ENCODE measurements around the gene HLA-DOA. TPM values are rescaled to one million over a fixed set of nuclear protein-coding genes. Genes with fewer than 3 reads are reported as not detected.

The HLA-DOA gene
- not detected in 2 replicates for total RNA-seq

DNA sequence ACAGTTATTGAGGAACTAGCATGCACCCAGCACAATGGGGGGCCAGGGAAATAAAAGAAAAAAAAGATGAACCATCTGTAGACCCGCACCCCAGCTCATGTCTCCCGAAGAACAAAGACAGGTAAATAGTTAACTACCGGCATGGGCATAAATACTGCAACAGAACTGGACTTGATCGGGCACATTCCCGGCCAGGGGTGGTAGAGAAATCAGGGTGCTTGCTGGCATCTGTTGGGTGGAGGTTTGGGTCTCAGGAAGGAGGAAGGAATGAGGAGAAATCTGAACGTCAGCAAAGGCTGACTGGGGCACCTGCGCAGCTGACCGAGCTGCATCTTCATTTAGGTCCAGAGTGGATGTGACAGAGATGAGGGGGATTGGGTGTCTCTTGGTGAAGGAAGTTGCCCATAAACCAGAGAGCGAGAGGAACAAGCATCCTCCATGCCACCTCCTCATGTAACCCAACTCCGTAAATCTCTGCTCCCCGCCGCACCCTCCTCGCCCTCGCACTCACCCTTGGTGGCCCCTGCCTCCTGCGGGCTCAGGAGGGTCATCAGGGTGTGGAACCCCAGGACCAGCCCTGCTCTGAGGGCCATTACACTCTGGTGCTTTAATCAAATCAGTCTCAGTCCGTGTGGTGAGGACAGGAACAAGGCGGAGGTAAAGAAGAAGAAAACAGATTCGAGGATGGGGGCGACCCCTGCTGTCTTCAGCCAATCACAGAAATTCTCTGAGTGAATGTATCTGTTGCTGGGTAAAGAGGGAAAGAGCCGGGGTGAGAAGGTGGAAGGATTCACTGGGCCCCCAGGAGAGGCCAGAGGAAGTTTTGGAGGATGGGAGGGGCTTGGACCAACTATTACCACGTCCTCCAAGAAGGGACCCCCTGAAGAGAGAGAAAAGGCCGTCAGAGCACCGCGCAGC is at the start of gene HLA-DOA:
Gene HLA-DOA, minus strand, starts transcription at position 648 of the 918 bp plus-strand sequence.
- no peak for DNase-seq (ENCODE audit: low read depth in 2 of 2)

DNA sequence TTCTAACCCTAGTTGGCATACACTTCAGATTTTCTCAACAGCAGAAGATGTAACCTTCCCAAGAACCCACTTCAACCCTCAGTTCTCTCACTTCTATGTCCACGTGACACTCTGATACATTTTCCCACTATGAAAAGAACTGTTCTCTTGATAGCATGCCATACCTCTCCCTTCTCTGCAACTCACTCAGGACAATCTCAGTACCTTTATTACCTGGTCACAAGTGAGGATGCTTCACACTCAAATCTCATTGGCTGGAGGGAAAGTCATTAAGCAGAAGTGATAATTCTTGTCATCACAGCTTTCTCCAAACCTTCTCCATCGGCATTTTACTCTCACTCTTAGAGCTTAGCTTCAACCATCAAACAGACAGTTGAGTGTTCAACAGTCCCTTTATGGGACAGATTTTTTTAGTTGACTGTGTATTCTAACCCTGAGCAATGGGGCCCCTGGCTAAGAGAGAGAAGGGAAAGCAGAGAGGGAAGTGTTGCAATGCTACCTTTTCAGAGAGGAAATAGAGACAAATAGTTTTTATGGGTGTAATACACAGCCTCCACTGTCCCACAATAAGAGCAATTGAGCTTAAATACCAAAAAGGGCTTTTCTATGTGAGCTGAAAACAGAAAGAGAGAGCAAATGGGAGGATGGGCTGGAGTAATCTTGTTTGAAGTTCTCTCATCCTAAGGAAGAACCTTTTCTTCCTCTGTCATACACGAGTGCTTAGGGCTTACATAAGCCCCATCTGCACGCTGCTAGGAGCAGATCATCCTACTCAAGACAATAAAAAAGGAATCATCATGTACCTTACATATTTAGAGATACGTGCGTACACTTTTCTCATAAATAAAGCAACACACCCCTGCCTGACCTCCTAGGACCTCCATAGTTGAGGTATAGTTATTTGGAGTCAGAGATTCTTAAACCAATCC is 48.1 kb upstream of the HLA-DOA start:
- no peak for DNase-seq (ENCODE audit: low read depth in 2 of 2)

DNA sequence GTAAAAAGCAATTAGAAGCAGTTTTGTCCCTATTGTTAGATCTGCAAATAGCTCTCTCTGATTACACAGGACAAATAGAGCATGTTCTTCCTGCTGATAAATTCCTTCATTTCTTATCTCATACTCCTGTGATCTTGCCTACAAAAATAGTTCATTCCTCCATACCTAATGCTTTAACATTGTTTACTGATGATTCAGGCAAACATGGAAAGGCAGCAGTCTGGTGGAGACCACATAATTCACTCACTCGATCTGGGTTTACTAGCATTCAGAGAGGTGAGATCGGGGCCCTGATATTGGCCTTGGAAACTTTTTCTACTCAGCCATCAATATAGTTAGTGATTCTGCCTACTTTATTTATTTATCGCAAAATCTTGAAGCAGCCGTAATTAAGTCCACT is 43.8 kb upstream of the HLA-DOA start:
- no peak for DNase-seq (ENCODE audit: low read depth in 2 of 2)

DNA sequence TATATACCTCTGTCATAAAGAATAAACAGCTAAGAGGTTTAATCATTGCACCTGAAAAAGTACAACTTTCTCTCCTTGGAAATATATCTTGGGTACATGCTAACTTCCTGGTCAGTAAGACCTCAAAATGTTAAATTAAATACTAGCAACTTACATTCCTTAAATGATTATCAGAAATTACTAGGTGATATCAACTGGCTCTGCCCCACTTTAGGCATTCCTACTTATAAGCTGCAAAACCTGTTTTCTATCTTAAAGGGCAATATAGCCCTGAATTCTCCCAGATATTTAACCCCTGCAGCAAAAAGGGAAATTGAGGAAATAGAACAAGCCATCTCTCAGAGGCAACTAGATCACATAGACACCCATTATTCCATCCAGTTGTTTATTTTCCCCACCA is 43.2 kb upstream of the HLA-DOA start:
- DNase-seq (ENCODE audit: low read depth in 2 of 2) = no peak

DNA sequence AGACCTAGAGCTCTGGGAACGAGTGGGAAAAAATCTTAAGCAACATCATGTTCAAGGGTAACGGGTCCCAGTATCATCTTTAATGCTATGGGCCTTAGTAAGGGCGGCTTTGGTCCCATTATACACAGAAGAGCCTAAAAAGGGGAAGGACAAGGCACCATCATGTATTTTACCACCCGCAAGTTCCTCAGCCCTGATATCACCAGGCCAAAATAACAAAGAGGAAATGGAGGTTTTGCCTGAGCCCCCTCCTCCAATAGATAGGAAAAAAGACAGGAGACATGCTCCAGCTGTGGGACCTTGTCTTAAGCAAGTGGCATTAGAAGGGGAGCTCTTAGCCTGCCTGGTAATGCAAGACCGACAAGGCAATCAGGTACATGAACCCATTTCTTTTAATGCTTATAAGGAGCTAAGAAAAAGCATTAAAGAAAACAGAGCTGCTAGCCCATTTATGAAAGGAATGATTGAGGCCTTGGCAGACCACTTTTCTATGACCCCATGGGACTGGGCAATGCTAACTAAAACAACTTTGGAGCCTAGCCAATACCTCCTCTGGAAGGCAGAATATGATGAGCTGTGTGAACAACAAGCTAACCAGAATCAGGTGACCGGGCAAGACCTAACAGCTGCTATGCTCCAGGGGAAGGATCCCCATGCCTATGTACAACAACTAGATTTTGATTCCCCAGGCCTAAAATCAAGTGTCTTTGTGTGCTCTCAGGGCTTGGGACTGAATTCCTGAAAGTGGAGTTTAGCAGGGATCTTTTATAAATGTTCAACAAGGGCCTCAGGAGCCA is 40.8 kb upstream of the HLA-DOA start:
- no peak for DNase-seq (ENCODE audit: low read depth in 2 of 2)

DNA sequence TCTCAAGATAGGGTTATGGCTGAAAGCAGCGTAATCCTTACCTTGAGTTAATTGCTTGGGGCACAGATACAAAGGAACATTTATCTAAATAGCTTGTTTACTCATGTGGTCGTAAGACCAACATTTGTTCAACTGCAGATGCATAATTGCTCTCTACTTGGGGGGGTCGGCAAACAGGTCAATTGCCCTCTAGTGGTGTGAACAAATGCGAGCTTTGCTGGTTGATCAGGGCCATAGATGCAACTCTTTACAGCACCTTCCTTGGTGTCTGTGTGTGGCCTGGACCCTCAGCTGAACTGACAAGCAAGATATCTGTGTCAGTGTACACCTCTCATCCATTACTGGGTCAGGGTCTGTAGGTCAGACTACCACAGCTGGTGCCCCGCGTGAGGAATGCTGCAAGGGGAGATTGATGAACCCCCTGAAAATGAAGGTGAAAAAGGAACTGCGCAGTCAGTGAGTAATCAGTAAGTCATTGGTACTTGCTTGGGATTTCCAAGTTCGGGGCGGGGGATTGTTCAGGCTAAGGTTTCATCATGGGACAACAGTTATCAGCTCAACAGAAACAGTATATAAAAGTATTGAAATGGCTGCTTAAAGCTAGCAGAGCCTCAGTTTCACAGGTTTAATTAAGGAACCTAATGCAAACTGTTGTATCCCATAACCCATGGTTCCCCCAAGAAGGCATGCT is 40.1 kb upstream of the HLA-DOA start:
- DNase-seq (ENCODE audit: low read depth in 2 of 2) = no peak

DNA sequence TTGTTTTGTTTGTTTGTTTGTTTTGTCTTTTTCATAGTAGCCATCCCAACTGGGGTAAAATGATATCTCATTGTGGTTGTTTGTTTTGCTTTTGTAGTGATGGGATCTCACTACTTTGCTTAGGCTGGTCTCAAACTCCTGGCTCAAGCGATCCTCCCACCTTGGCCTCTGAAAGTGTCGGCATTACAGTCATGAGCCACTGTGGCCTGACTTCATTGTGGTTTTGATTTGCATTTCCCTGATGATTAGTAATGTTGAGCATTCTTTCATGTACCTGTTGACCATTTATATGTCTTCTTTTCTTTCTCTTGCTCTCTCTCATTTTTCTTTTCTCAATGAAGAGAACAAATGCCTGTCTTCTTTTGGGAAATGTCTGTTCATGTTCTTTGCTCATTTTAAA is 30.8 kb upstream of the HLA-DOA start:
- no peak for DNase-seq (ENCODE audit: low read depth in 2 of 2)

DNA sequence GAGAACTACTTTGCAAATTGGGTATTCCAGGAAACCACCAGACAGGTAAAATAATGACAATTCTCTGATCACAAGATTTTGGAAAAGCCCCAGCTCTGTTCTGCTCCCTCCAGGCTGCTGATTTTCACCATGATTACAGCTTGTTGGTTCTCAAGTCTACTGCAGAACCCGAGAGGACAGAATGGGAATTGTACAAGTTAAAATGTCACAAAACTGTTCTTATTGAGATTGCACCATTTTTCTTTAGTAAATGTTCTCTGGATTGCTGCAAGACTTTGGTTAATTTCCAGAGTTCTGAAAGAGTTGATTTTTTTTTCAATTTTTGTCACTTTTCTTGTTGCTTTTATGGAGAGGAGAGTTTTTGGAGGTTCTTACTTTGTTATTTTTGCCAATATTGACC is 27.1 kb upstream of the HLA-DOA start:
- DNase-seq (ENCODE audit: low read depth in 2 of 2) = no peak

DNA sequence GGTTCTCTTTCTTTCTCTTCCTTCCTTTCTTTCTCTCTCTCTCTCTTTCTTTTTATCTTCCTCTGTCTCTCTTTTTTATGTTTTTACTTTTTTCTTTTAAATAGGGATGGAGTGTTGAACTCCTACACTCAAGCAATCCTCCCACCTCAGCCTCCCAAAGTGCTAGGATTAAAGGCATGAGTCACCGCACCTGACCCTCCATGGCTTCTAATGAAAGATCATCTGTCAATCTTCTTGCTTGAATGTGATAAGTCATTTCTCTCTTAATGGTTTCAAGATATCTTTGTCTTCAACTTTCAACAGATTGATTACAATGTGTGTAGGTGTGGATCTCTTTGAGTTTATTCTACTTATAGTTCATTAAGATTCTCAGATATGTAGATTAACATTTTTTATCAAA is 25.2 kb upstream of the HLA-DOA start:
- no peak for DNase-seq (ENCODE audit: low read depth in 2 of 2)

DNA sequence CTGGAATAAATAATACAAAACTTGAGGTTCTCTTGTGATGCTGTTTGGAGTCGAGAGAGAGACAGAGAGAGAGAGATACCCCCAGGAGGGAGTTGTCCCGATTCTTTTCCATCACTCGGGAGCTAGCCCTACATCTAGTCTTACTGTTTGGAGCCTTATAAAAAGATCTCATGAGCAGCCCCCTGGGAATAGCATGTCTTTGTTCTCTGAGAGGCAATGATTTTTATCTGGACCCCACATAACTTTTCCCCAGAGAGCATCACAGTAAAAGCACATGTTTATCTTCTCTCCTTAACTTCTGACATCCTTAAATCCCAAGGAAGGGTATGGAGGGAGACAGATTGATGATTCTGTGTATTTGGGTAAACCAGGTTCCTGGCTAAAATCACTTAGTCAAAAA is 20.9 kb upstream of the HLA-DOA start:
- no peak for DNase-seq (ENCODE audit: low read depth in 2 of 2)

DNA sequence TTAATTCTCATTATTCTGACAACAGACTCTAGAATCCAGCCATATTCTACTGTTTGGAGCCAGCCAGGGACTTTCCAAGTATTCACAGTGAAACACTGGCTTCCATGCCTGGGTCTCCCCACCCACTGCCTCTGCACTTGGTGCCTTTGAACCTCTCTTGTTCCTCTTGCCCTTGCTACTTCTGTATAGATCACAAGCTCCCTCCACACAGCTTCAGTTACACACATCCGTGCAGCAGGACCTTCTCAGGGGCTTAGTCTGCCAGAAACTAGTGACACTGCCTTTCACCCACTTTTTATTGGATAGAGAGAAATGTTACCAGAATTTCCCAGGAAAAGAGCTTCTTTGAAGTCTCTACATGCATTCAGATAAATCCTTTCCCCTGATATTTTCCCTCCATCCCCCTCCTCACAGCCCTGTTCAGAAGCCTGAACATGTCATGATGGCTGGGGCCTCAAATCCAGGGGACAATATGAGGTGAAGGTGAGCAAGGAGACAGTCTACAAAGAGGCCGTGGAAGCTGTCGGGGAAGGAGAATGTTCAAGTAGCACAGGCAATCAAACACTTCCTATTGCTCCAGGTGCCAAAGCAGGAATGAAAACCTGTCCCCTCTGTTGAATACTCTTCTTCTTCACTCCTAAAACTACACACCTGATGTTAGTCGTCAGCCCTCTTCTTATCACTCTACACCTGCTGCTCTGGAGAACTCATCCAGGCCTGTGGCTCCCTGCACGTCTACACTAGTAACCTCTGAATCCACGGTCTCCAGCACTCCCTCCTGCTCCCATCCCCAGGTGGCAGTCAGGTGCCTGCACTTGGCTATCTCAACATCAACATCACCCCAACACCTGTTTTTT is 20.2 kb upstream of the HLA-DOA start:
- DNase-seq (ENCODE audit: low read depth in 2 of 2) = no peak

DNA sequence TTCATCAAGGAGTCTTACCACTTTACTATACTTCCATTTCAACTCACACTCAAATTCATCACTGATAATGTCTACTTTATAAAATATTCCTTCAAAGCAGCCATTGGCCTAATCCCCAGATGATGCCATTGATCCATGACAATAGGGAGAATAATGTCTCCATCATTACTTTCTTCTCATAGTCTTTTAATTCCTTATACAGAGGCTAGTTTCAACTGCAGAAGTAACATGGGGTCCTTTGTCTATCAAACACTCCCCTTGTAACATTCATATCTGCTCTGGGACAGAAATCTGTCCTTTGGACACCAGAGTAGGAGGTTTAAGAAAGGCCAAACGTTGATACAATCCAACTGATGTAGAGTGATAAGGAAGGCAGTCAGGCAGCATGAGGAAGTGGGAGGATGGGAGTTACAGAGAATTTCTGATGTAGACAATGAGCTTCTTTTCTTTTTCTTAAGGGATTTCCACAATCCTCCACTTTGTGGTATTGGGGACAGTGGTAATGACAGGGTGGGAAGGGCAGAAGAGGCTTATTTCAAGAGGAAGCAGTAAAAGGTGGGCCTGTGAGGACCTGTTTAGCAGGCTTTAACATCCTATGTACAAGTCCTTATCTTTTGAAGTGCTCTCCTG is 18.9 kb upstream of the HLA-DOA start:
- DNase-seq (ENCODE audit: low read depth in 2 of 2) = no peak

DNA sequence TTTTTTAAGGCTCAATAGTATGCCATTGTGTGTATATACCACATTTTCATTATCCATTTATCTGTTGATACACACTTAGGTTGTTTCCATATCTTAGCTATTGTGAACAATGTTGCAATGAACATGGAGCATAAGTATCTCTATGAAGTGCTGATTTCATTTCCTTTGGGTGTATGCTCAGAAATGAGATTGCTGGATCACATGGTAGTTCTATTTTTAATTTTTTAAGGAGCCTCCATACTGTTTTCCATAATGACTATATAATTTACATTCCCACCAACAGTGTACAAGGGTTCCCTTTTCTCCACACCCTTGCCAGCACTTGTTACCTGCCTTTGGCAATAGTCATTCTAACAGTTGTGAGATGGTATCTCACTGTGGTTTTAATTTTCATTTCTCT is 15.1 kb upstream of the HLA-DOA start:
- DNase-seq (ENCODE audit: low read depth in 2 of 2) = no peak

DNA sequence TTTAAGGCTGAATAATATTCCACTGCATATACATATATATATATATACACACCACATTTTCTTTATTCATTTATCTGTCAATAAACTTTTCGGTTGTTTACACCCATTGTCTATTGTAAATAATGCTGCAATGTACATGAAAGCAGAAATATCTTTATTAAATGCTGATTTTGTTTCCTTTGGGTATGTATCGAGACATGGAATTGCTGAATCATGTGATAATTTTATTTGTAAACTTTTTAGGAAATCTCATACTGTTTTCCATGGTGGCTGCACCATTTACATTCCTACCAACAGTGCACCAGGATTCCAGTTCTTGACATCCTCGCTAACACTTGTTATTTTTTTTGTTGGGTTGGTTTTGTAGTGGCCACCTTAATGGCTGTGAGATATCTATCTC is 14.1 kb upstream of the HLA-DOA start:
- DNase-seq (ENCODE audit: low read depth in 2 of 2) = no peak

DNA sequence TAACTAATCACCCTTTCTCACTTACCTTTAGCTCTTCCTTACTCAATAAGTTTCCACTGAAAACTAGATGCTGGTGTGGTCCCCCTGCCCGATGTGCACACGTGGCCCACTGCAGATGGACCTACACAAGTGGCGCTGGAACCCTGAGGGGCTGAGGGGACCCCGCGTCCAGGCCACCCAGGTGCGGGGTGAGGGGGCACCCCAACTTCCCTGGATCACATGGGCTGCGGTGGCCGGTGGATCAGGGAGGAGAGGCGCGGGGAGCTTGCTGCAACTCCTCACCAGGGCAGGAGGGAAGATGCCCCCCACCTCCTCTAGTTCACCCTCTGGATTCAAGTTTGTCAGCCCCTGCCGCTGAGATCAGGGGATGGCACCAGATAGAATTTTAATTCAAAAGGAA is 12.5 kb upstream of the HLA-DOA start:
- no peak for DNase-seq (ENCODE audit: low read depth in 2 of 2)

DNA sequence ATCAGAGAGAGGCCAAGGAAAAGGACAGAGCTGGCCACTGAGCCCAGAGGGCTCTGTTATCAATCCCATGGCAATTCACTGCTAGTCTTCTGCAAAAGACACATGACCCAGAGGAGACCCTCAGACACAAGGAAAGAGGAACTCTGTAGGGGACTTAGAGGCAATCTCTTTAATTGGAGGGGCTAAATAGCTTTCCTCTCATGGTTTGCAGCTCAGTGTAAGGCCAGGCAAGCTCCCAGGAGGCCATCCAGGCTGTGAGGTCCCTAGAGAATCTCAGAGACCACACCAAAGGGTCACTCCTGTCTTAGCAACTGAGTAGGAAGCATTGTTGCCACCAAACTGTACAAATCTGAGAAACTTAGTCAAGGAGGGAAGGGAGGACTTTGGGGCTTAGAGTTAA is 10.0 kb upstream of the HLA-DOA start:
- no peak for DNase-seq (ENCODE audit: low read depth in 2 of 2)

DNA sequence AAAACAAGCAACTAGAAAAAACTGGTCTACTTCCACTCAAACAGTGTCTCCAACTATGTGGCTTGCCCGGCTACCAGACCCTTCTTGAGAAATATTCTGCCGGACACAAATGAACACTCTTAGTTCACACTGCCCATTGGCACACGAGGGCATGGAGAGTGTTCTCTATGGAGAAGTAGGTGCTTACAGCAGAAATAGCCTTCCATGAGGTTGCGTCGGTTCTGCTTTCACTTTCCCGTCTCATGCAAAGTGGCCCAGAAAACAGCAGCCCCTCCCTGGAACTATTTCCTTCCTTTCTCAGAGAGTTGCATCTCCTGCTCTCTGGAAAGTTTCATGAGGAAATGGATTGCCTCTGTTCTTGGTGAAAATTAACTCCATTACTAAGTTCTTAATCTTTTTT is 9.5 kb upstream of the HLA-DOA start:
- peak; percentile 20 to 53 for DNase-seq (ENCODE audit: low read depth in 2 of 2)

DNA sequence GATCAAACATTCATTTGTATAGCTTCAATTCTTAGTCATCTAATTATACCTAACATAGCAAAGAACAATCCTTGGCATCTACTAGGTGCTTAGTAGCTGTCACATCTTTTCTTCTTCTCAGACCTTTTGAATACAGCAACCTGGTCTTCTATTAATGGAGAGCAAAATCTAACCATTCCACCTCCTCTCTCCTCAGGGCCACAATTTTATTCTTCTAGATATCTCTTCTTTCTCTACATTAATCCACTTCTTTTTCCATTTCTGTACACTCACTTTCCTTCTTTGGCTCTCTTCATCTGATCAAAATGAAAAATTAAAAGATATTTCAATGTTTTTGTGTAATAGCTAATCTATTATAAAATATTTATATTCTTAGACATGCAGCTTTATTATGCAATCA is 9.0 kb upstream of the HLA-DOA start:
- DNase-seq (ENCODE audit: low read depth in 2 of 2) = no peak

DNA sequence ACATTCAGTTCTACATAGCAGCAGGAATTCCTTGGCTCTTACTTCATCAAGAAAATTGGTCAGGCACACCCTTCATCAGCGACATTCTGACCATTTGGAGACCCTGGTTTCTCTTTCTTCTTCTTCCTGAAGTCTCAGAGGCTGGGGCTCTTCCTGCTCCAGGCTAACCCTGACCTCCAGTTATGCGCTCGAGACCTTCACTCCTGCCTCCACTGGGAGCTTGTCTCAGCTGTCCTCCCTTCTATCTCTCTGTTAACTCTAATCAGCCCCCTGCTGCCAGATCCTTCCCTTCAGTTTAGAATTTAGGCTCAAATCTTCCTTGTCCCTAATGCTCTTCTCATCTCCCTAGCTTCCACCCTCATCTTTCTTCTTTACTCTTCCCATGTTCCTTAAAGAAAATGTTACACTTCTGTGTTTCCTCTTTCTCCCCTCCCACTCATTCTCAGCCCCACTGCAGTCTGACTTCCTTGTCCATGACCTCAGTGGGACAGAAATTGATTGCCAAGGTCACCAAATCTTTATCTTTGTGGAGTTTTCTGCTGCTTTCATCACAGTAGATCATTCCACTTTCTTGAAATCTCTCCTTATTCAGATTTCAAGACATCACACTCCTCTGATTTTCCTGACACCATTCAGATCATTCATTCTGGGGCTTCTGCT is 8.4 kb upstream of the HLA-DOA start:
- DNase-seq (ENCODE audit: low read depth in 2 of 2) = no peak

Measured in dermis microvascular lymphatic vessel endothelial cell (primary cell).